A549 (cell line): ENCODE results near the gene TRPM6. TPM values are rescaled to one million over a fixed set of nuclear protein-coding genes. Genes with fewer than 3 reads are reported as not detected.

Experiments
- ATAC-seq, 2 experiments: fragments of 200-7000 bp in 1 of 2; fragments of >200 bp in 1 of 2; cut with Nextera tagmentation in 1 of 2; cut with Tn5 transposase in 1 of 2; 3 replicates each; pipeline versions ENCODE4 v1.8.0 to v1.9.1; 2018 to 2020; ENCODE audit warnings: mild to moderate bottlenecking in 1 of 2, moderate library complexity in 1 of 2
- CTCF ChIA-PET: fragments of 300-600 bp; sonication (Branson Sonifier 250); formaldehyde crosslinking; extraction: SDS; loops from one replicate; lab custom pipeline; 2021; ENCODE audit warnings: antibody characterized with exemption, inconsistent platforms; lab: Yijun Ruan, JAX
- POLR2A ChIA-PET: fragments of 350-600 bp; formaldehyde crosslinking; extraction: SDS; loops from one replicate; lab custom pipeline; 2021; ENCODE audit warnings: antibody characterized with exemption, inconsistent platforms; lab: Yijun Ruan, JAX
- DNase-seq, 2 experiments: peaks; one replicate each; pipeline versions ENCODE4 v3.0.0 to v3.0.0-alpha.2; 2011 to 2016; ENCODE audit warnings: low read depth in 1 of 2, low spot score in 1 of 2
- FAIRE-seq: peaks from 2 replicates; lab custom pipeline; 2011; peaks lifted over from hg19 to GRCh38; lab: Jason Lieb, UNC
- H3K27ac ChIP-seq, 2 experiments: fragments of >200 bp; sonication (Bioruptor Twin); formaldehyde crosslinking; 3 replicates each; pipeline ENCODE4 v1.5.1; 2016 to 2017
- H3K4me1 ChIP-seq: fragments of >200 bp; sonication (Bioruptor Twin); formaldehyde crosslinking; 3 replicates; pipeline ENCODE4 v1.6.1; 2016
- H3K4me2 ChIP-seq: fragments of >200 bp; sonication (Bioruptor Twin); formaldehyde crosslinking; 3 replicates; pipeline ENCODE4 v1.6.1; 2016
- H3K4me3 ChIP-seq: fragments of >200 bp; sonication (Bioruptor Twin); formaldehyde crosslinking; 3 replicates; pipeline ENCODE4 v1.5.1; 2016
- H3K9me3 ChIP-seq: fragments of >200 bp; sonication (Bioruptor Twin); formaldehyde crosslinking; 3 replicates; pipeline ENCODE4 v1.6.1; 2016
- CBX2 ChIP-seq: fragments of 200-600 bp; sonication (generic); IDR thresholded peaks from 2 replicates; pipeline ENCODE4 v1.6.1; 2016; ENCODE audit warnings: low read depth, mild to moderate bottlenecking, borderline replicate concordance
- CBX8 ChIP-seq: fragments of 200-600 bp; sonication (generic); IDR thresholded peaks from 2 replicates; pipeline ENCODE4 v1.6.1; 2016
- CEBPB ChIP-seq, 2 experiments: fragments of >200 bp in 1 of 2; sonication (Bioruptor Twin) in 1 of 2; formaldehyde crosslinking in 1 of 2; IDR thresholded peaks; 2 replicates each; pipeline ENCODE4 v1.6.1; 2012 to 2016
- CHD4 ChIP-seq: fragments of 200-600 bp; sonication (generic); IDR thresholded peaks from 2 replicates; pipeline ENCODE4 v1.6.1; 2016; ENCODE audit warnings: antibody characterized with exemption, mild to moderate bottlenecking, borderline replicate concordance
- CTCF ChIP-seq: fragments of >200 bp; sonication (Bioruptor Twin); formaldehyde crosslinking; IDR thresholded peaks from 3 replicates; pipeline ENCODE4 v1.5.1; 2016
- ELK1 ChIP-seq: fragments of 150-350 bp; IDR thresholded peaks from 2 replicates; pipeline ENCODE4 v1.6.1; 2014; ENCODE audit warnings: low read depth, mild to moderate bottlenecking, low read length
- EP300 ChIP-seq, 2 experiments: fragments of >200 bp; sonication (Bioruptor Twin); formaldehyde crosslinking; IDR thresholded peaks; 2 replicates in 1 of 2; 3 replicates in 1 of 2; pipeline ENCODE4 v1.6.1; 2016 to 2017
- FOSL2 ChIP-seq, 2 experiments: fragments of 450-650 bp in 1 of 2; fragments of >200 bp in 1 of 2; sonication (Bioruptor Twin) in 1 of 2; formaldehyde crosslinking; IDR thresholded peaks; 2 replicates each; pipeline versions ENCODE4 v1.5.0 to v1.6.1; 2016 to 2020; ENCODE audit warnings: mild to moderate bottlenecking in 1 of 2, moderate library complexity in 1 of 2
- HDAC2 ChIP-seq: fragments of 200-600 bp; sonication (generic); IDR thresholded peaks from 2 replicates; pipeline ENCODE4 v1.6.1; 2016
- HOXA7 ChIP-seq: fragments of 250-450 bp; sonication (Bioruptor Pico); IDR thresholded peaks from 2 replicates; pipeline ENCODE4 v1.5.0; 2020; ENCODE audit warnings: mild to moderate bottlenecking, moderate library complexity
- JUNB ChIP-seq: fragments of >200 bp; sonication (Bioruptor Twin); formaldehyde crosslinking; IDR thresholded peaks from 2 replicates; pipeline ENCODE4 v1.6.1; 2016
- KDM5A ChIP-seq: fragments of 200-600 bp; sonication (generic); IDR thresholded peaks from 2 replicates; pipeline ENCODE4 v1.6.1; 2016; ENCODE audit warnings: antibody characterized with exemption, mild to moderate bottlenecking
- NFE2L2 ChIP-seq: fragments of 150-350 bp; conservative IDR thresholded peaks from 2 replicates; pipeline ENCODE4 v1.6.1; 2014; ENCODE audit warnings: low read length
- NR3C1 ChIP-seq: fragments of >200 bp; sonication (Bioruptor Twin); formaldehyde crosslinking; IDR thresholded peaks from 3 replicates; pipeline ENCODE4 v1.6.1; 2017
- POLR2A ChIP-seq: IDR thresholded peaks from 2 replicates; pipeline ENCODE4 v1.6.1; 2012; ENCODE audit warnings: mild to moderate bottlenecking, low read length
- RCOR1 ChIP-seq: fragments of 150-350 bp; IDR thresholded peaks from 2 replicates; pipeline ENCODE4 v1.6.1; 2014; ENCODE audit warnings: antibody characterized with exemption, low read length, low read depth
- SMC3 ChIP-seq: fragments of >200 bp; sonication (Bioruptor Twin); formaldehyde crosslinking; IDR thresholded peaks from 3 replicates; pipeline ENCODE4 v1.6.1; 2018; ENCODE audit warnings: inconsistent platforms
- SREBF2 ChIP-seq: fragments of 450-650 bp; IDR thresholded peaks from 2 replicates; pipeline ENCODE4 v1.6.1; 2014; ENCODE audit warnings: mild to moderate bottlenecking, moderate library complexity
- TFCP2L1 ChIP-seq: fragments of 250-450 bp; sonication (Bioruptor Pico); IDR thresholded peaks from 2 replicates; pipeline ENCODE4 v1.5.0; 2021; ENCODE audit warnings: mild to moderate bottlenecking
- ZC3H11A ChIP-seq: fragments of 450-650 bp; IDR thresholded peaks from 2 replicates; pipeline ENCODE4 v1.6.1; 2014; ENCODE audit warnings: antibody characterized with exemption, mild to moderate bottlenecking
- ZFP36 ChIP-seq: fragments of 450-650 bp; IDR thresholded peaks from 2 replicates; pipeline ENCODE4 v1.6.1; 2014; ENCODE audit warnings: borderline replicate concordance; ENCODE audit not compliant: partially characterized antibody
- ZSCAN20 ChIP-seq: fragments of 250-450 bp; sonication (Bioruptor Pico); IDR thresholded peaks from 2 replicates; pipeline ENCODE4 v1.8.0; 2022; ENCODE audit warnings: mild to moderate bottlenecking, moderate library complexity
- WGBS: methylation state at CpG from one replicate; pipeline ENCODE4 v1.1.6; 2017; ENCODE audit errors: missing lambda C conversion rate; 5-methylcytosine and 5-hydroxymethylcytosine counted together
- polyA plus RNA-seq, 4 experiments: library from polyadenylated mRNA; depleted of rRNA in 3 of 4; stranded (reverse); fragments of >200 nt; fragmentation: RNase III in 1 of 4; extraction: RNeasy Plus Mini Kit Qiagen cat#74134 plus additional on column Dnase treatment in 1 of 4; gene quantifications; 2 replicates in 3 of 4; 3 replicates in 1 of 4; pipeline ENCODE4 v1.2.3, GENCODE V29; 2011 to 2017
- TF ChIP-seq, protein P1 (sequence below): fragments of 200-600 bp; sonication (generic); IDR thresholded peaks from 2 replicates; pipeline ENCODE4 v1.6.1; 2016; ENCODE audit warnings: antibody characterized with exemption, mild to moderate bottlenecking, moderate library complexity
- TF ChIP-seq, protein P2 (sequence below): fragments of 250-450 bp; sonication (Bioruptor Pico); IDR thresholded peaks from 2 replicates; pipeline ENCODE4 v1.5.0; 2020; ENCODE audit warnings: low read depth, mild to moderate bottlenecking, moderate library complexity
- TF ChIP-seq, protein P3 (sequence below): fragments of >200 bp; sonication (Bioruptor Twin); formaldehyde crosslinking; IDR thresholded peaks from 2 replicates; pipeline ENCODE4 v1.6.1; 2016

TRPM6 gene
- polyA plus RNA-seq, 2 of the 4 experiments (the other 2 are of a cell fraction), result 1.5 to 2.1 TPM

- no peak for TF ChIP-seq RCOR1
Measured at GRCh38 chr9:74760031-74760700, 127.6 kb downstream of the TRPM6 start (continued).

GRCh38 chr9:74755999-74756398, 131.7 kb downstream of the TRPM6 start:
- CTCF ChIA-PET, result interaction anchor here (0.5 to 4.0 kb wide), 4 partner anchors 15 to 895 kb away, joined by 3 to 19 read pairs (median 3); no protein-coding TSS in a partner anchor
- DNase-seq (no peak), ATAC-seq (no peak), FAIRE-seq (no peak)
- POLR2A ChIA-PET, result no interaction called here
- 91% methylated on average over 3 of the region's 3 CpGs for WGBS
- Histone ChIP-seq H3K9me3 (no peaks in the 10 kb centered on the region), H3K27ac (no peak overlapping the region), H3K4me1 (peaks cover 15% of the 10 kb centered on the region), H3K4me2 (no peak overlapping the region), H3K4me3 (no peak overlapping the region)
- TF ChIP-seq ZSCAN20 (CRISPR knock-in tag), result no peak
- no peak for TF ChIP-seq CTCF
- no peak for TF ChIP-seq POLR2A
- no peak for TF ChIP-seq NFE2L2
- no peak for TF ChIP-seq HOXA7
- no peak for TF ChIP-seq TFCP2L1
- TF ChIP-seq, protein P1, sequence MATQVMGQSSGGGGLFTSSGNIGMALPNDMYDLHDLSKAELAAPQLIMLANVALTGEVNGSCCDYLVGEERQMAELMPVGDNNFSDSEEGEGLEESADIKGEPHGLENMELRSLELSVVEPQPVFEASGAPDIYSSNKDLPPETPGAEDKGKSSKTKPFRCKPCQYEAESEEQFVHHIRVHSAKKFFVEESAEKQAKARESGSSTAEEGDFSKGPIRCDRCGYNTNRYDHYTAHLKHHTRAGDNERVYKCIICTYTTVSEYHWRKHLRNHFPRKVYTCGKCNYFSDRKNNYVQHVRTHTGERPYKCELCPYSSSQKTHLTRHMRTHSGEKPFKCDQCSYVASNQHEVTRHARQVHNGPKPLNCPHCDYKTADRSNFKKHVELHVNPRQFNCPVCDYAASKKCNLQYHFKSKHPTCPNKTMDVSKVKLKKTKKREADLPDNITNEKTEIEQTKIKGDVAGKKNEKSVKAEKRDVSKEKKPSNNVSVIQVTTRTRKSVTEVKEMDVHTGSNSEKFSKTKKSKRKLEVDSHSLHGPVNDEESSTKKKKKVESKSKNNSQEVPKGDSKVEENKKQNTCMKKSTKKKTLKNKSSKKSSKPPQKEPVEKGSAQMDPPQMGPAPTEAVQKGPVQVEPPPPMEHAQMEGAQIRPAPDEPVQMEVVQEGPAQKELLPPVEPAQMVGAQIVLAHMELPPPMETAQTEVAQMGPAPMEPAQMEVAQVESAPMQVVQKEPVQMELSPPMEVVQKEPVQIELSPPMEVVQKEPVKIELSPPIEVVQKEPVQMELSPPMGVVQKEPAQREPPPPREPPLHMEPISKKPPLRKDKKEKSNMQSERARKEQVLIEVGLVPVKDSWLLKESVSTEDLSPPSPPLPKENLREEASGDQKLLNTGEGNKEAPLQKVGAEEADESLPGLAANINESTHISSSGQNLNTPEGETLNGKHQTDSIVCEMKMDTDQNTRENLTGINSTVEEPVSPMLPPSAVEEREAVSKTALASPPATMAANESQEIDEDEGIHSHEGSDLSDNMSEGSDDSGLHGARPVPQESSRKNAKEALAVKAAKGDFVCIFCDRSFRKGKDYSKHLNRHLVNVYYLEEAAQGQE, result no peak
- no peak for TF ChIP-seq EP300 (IDR thresholded peaks at IDR 0.05)
- TF ChIP-seq ZC3H11A, result no peak
- TF ChIP-seq, protein P2, sequence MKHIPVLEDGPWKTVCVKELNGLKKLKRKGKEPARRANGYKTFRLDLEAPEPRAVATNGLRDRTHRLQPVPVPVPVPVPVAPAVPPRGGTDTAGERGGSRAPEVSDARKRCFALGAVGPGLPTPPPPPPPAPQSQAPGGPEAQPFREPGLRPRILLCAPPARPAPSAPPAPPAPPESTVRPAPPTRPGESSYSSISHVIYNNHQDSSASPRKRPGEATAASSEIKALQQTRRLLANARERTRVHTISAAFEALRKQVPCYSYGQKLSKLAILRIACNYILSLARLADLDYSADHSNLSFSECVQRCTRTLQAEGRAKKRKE, result no peak
- TF ChIP-seq, protein P3, sequence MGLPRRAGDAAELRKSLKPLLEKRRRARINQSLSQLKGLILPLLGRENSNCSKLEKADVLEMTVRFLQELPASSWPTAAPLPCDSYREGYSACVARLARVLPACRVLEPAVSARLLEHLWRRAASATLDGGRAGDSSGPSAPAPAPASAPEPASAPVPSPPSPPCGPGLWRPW, result no peak
- no peak for TF ChIP-seq HDAC2
- TF ChIP-seq ELK1, result no peak
- TF ChIP-seq SMC3, result no peak
- TF ChIP-seq CBX2, result no peak
- TF ChIP-seq CBX8, result no peak
- no peak for TF ChIP-seq NR3C1

DNA sequence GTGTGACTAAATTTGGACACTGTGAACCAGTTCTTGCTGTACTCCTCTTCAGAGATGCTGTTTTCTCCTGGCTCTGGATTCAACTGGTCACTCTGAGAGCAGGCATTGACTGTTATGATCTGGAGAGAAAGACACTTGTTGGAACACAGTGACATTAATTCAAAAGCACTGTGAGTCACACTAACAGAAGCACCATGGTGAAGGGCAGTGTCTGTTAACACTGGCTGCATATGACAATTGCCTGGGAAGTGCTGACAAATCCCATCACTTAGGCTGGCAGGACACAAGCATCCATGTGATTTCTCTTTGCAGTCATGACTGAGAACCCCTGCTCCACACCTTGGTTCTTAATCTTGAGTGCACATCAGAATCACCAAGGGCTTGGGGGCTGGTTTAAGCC, 132.4 kb downstream of the TRPM6 start:
- TF ChIP-seq FOSL2 (IDR thresholded peaks at IDR 0.05) (no peak), FOSL2 (CRISPR knock-in tag; IDR thresholded peaks at IDR 0.05) (no peak), KDM5A (no peak), ZFP36 (no peak), CHD4 (no peak), HOXA7 (no peak), JUNB (no peak), NFE2L2 (no peak), CEBPB (IDR thresholded peaks at IDR 0.05) (no peak), SREBF2 (no peak), ZSCAN20 (CRISPR knock-in tag) (no peak)
- TF ChIP-seq, protein P1, result no peak
- Histone ChIP-seq H3K4me1 (peaks cover 9% of the 10 kb centered on the region), H3K9me3 (no peaks in the 10 kb centered on the region), H3K27ac (no peak overlapping the region), H3K4me2 (no peak overlapping the region), H3K4me3 (no peak overlapping the region)
- ATAC-seq, result no peak
- no peak for FAIRE-seq
- DNase-seq, result no peak
- POLR2A ChIA-PET, result no interaction called here
- CTCF ChIA-PET, result interaction anchor here (1.4 to 4.0 kb wide), 2 partner anchors 15 to 197 kb away, joined by 3 to 19 read pairs; partner anchors contain the start of gene C9orf40
